Left renal pelvis (tissue), 4 donors: ENCODE measurements around the gene GORAB. TPM values are rescaled to one million over a fixed set of nuclear protein-coding genes. Genes with fewer than 3 reads are reported as not detected.

Experiments used
- DNase-seq, 4 donors: peaks; one replicate each; pipeline ENCODE4 v3.0.0-alpha.2; 2013; ENCODE audit warnings: low read depth in 4 of 4, low spot score in 3 of 4
- polyA plus RNA-seq, 4 donors: library from polyadenylated mRNA; unstranded; fragments of 120-200 nt; gene quantifications; one replicate each; pipeline ENCODE4 v1.2.1, GENCODE V29; 2013; ENCODE audit not compliant: insufficient read length in 4 of 4

GORAB gene
- polyA plus RNA-seq: 10 to 100 TPM; 18.5 to 24.5 (median 19.9) TPM

- peak; percentile 83 to 87 (median 85) for DNase-seq
Measured at GRCh38 chr1:170531758-170532657, at the start of gene GORAB. Gene GORAB, plus strand, starts transcription at chr1:170532166. Its CDS starts 58 bp downstream, at chr1:170532224.

- DNase-seq: peak in 1 of 4 donors; percentile 9
Measured at GRCh38 chr1:170483051-170483450, 48.9 kb upstream of the GORAB start.

GRCh38 chr1:170487503-170487902, 44.5 kb upstream of the GORAB start:
- no peak for DNase-seq

GRCh38 chr1:170491291-170491690, 40.7 kb upstream of the GORAB start:
- no peak for DNase-seq

- no peak for DNase-seq
Measured at GRCh38 chr1:170494369-170494768, 37.6 kb upstream of the GORAB start.

- no peak for DNase-seq
Measured at GRCh38 chr1:170495006-170495405, 37.0 kb upstream of the GORAB start.

GRCh38 chr1:170498876-170499275, 33.1 kb upstream of the GORAB start:
- no peak for DNase-seq

- DNase-seq: no peak
Measured at GRCh38 chr1:170503665-170504064, 28.3 kb upstream of the GORAB start.

- DNase-seq: no peak
Measured at GRCh38 chr1:170510163-170510562, 21.8 kb upstream of the GORAB start.

- no peak for DNase-seq
Measured at GRCh38 chr1:170511038-170511437, 20.9 kb upstream of the GORAB start.

- no peak for DNase-seq
Measured at GRCh38 chr1:170513138-170513537, 18.8 kb upstream of the GORAB start.

GRCh38 chr1:170518185-170518834, 13.7 kb upstream of the GORAB start:
- no peak for DNase-seq

- DNase-seq: no peak
Measured at GRCh38 chr1:170518965-170519364, 13.0 kb upstream of the GORAB start.

- DNase-seq: no peak
Measured at GRCh38 chr1:170520601-170521000, 11.4 kb upstream of the GORAB start.

GRCh38 chr1:170521818-170522217, 10.1 kb upstream of the GORAB start:
- DNase-seq: no peak

- peak in 1 of 4 donors; percentile 4 for DNase-seq
Measured at GRCh38 chr1:170530972-170531757, 801 bp upstream of the GORAB start.

GRCh38 chr1:170533298-170533697, 1.3 kb downstream of the GORAB start:
- DNase-seq: no peak

GRCh38 chr1:170534626-170535147, 2.7 kb downstream of the GORAB start:
- DNase-seq: no peak

- no peak for DNase-seq
Measured at GRCh38 chr1:170535418-170535817, 3.5 kb downstream of the GORAB start.

- no peak for DNase-seq
Measured at GRCh38 chr1:170536924-170537551, 5.1 kb downstream of the GORAB start.
